Urinary bladder (tissue), 4 donors: ENCODE results near the gene PHF20. TPM values are rescaled to one million over a fixed set of nuclear protein-coding genes. Genes with fewer than 3 reads are reported as not detected.
"Not testable (repeated sequence)": the region's sequence is repeated elsewhere in the genome, so short reads cannot be mapped to it uniquely, and the experiment has no call there.

Experiments
- DNase-seq: peaks from one replicate; pipeline ENCODE4 v3.0.0-alpha.2; 2015; ENCODE audit errors: extremely low spot score
- H3K27ac ChIP-seq: one replicate; pipeline ENCODE4 v1.5.1; 2013; ENCODE audit warnings: low read depth, mild to moderate bottlenecking, moderate library complexity
- H3K36me3 ChIP-seq: one replicate; pipeline ENCODE4 v1.6.1; 2013; ENCODE audit warnings: mild to moderate bottlenecking, moderate library complexity; ENCODE audit not compliant: insufficient read depth
- H3K4me1 ChIP-seq: one replicate; pipeline ENCODE4 v1.6.1; 2013; ENCODE audit warnings: mild to moderate bottlenecking, moderate library complexity; ENCODE audit not compliant: insufficient read depth
- H3K4me3 ChIP-seq: one replicate; pipeline ENCODE4 v1.5.1; 2013; ENCODE audit warnings: low read depth, low read length
- WGBS: extraction: QIAGEN DNeasy Blood & Tissue Kit; methylation state at CpG from one replicate; pipeline ENCODE4 v1.1.7; 2013; 5-methylcytosine and 5-hydroxymethylcytosine counted together
- polyA plus RNA-seq: library from polyadenylated mRNA; stranded (reverse); fragments of 200-250 nt; gene quantifications from one replicate; pipeline ENCODE4 v1.2.3, GENCODE V29; 2013
- total RNA-seq: library from RNA; depleted of rRNA; stranded (reverse); fragments of >200 nt; gene quantifications from one replicate; pipeline ENCODE4 v1.2.3, GENCODE V29; 2014
- donor health status: healthy with polysubstance abuse.
- donor health status: healthy.

Gene PHF20
- total and polyA plus RNA-seq, 2 donors: 30.5 to 32.5 TPM

- no peaks in the 10 kb centered on the region for H3K36me3 ChIP-seq
- no peak overlapping the region for H3K27ac ChIP-seq
- H3K4me1 ChIP-seq: no peaks in the 10 kb centered on the region
- 79% methylated on average over 2 of the region's 2 CpGs for WGBS
- no peak for DNase-seq
- no peak overlapping the region for H3K4me3 ChIP-seq
Measured at GRCh38 chr20:35942243-35942642, 170.4 kb downstream of the PHF20 start.

DNA sequence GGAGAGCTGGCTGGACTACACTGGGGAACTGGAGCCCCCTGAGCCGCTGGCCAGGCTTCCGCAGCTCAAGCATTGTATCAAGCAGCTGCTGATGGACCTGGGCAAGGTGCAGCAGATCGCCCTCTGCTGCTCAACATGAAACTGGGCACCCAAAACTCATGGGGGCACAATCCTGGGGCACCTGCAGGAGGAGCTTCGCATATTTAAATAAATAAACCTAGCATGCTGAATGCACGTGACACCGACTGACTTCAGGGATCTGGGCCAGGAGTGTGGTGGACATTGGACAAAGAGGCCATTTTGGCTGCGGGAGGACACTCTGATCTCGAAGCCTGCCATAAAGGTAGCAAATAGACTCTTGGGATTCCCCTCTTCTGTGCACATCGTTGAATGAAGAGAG is 175.7 kb downstream of the PHF20 start:
- Histone ChIP-seq H3K4me3 (no peak overlapping the region), H3K27ac (no peak overlapping the region), H3K4me1 (no peaks in the 10 kb centered on the region), H3K36me3 (no peaks in the 10 kb centered on the region)
- 84% methylated on average over 9 of the region's 9 CpGs for WGBS
- DNase-seq: no peak

DNA sequence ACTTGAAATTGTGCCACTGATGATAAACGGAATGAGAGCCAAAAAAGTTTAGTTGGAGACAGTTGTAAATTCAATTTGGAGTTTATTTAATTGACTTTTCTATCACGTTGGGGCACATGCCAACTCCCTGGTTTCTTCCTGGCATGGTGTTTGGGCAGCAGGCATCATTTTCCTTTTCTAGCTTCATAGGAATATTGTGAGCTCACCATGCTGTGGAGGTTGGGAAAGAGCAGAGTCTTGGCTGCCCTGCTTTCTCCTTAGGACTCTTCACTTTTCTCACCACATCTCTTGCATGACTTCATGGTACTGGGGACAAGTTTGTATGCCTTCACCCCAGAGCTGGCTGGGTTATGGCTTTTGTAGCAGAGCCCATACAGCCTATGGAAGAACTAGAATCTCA is 176.1 kb downstream of the PHF20 start:
- Histone ChIP-seq H3K4me1 (peaks cover 3% of the 10 kb centered on the region), H3K36me3 (no peaks in the 10 kb centered on the region), H3K4me3 (no peak overlapping the region), H3K27ac (no peak overlapping the region)
- no peak for DNase-seq
- 90% methylated on average over 2 of the region's 2 CpGs for WGBS

DNA sequence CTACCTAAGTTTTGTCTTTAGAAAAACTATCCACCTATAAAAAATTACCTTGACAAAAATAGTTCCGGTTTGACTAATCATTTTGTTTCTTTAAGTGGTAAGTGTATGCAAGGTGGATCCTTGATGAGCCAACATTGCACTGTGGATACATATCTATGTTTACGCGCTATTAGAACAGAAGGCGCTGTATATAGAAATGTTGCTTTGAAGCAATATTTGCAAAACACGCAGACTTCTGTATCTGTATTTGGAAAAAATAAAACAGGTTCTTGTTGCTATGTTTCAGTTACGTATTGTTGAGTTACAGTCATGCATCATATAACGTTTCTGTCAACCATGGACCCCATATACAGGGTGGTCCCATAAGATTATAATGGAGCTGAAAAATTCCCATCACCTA is 178.3 kb downstream of the PHF20 start:
- Histone ChIP-seq H3K4me3 (no peak overlapping the region), H3K36me3 (no peaks in the 10 kb centered on the region), H3K27ac (no peak overlapping the region), H3K4me1 (peaks cover 3% of the 10 kb centered on the region)
- WGBS: 95% methylated on average over 7 of the region's 7 CpGs
- no peak for DNase-seq

DNA sequence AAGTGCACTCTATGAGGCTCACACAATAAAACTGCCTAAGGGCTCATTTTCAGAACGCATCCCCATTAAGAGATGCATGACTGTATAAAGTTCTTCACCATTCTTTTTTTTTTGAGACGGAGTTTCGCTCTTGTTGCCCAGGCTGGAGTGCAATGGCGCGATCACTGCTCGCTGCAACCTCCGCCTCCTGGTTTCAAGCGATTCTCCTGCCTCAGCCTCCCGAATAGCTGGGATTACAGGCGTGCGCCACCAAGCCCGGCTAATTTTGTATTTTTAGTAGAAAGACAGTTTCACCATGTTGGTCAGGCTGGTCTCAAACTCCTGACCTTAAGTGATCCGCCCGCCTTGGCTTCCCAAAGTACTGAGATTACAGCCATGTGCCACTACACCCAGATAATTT is 180.3 kb downstream of the PHF20 start:
- 96% methylated on average over 14 of the region's 14 CpGs for WGBS
- DNase-seq, H3K4me1 ChIP-seq, H3K27ac ChIP-seq, H3K36me3 ChIP-seq, H3K4me3 ChIP-seq: not testable (repeated sequence)

DNA sequence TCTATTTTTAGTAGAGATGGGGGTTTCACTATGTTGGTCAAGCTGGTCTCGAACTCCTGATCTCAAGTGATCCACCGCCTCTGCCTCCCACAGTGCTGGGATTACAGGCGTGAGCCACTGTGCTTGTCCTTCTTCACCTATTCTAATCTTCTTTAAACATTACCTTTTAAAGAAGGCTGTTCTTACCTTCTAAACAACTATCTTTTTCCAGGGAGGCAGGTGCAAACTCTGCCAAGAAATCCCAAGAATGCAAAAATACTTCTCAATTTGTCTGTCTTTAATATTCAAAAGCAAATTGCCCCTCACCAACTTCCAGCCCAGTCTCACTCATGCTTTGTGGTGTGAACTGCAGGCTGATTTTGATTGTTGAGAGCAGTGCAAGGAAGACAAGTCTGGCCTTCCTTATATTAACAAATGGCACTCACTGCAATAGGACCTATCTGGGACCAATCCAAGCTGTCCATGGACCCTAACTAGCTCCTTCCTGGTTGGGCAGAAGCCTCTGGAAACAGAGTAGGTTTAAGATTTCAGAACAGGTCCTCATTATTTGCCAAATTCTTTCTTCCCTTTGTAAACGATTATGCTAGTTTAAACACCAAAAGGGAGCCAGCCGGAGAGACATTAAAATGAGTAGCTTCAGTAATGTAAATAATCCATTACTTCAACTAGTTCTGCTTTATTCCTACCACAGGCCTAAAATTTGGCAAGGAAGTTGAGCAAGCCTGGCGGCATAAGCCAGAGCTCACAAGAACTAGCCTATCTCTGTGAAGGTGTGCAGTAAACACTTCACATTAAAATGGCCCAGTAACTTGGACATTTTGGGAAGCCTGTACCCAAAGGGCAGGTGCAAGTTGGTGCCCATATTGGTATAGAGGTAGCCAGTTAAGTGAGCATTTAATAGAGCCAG is 180.9 kb downstream of the PHF20 start:
- no peak for DNase-seq
- 54% methylated on average over 6 of the region's 6 CpGs for WGBS
- peaks cover 3% of the 10 kb centered on the region for H3K4me1 ChIP-seq
- H3K27ac ChIP-seq: peak overlapping the region; percentile 99
- peak overlapping the region; percentile 64 for H3K4me3 ChIP-seq
- H3K36me3 ChIP-seq: no peaks in the 10 kb centered on the region

DNA sequence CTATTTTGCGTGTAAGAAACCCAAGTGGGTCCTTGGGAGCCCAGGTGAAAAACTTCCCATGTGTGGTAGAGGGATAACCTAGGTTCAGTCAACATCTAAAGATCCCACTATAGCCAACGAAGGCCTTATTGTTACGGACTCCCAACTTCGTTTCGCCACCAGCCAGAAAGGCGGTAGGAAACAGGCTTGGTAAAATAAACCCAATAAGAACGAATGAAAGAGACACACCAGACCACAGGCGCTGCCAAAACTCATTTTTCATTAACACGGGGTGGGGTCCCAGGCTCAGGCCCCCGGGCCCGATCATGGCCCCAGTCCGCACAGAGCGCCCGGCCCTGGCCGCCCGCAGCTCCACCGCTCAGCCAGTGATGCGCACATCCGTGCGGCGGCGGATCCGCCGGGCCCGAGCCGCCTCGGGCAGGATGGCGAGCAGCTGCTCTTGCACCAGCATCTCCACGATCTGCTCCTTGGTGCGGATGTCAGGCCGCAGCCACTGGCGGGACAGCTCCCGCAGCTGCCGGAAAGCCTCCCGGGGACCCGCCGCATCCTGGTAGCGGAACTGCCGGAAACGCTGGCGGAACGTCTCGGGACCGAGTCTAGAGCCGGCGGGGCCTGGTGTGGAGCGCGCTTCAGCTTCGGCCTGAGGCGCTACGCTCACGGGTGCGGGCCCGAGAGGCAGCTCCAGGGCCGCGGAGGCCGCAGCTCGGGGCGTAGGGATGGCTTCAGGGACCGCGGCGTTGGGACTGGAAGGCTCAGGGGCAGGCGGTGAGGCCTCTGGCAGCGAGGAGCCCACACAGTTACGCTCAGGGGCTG is 181.8 kb downstream of the PHF20 start:
- DNase-seq: no peak
- Histone ChIP-seq H3K4me1 (peaks cover 3% of the 10 kb centered on the region), H3K4me3 (peak overlapping the region; percentile 64), H3K27ac (peak overlapping the region; percentile 99), H3K36me3 (no peaks in the 10 kb centered on the region)
- WGBS: under 1% methylated on average over 65 of the region's 65 CpGs

DNA sequence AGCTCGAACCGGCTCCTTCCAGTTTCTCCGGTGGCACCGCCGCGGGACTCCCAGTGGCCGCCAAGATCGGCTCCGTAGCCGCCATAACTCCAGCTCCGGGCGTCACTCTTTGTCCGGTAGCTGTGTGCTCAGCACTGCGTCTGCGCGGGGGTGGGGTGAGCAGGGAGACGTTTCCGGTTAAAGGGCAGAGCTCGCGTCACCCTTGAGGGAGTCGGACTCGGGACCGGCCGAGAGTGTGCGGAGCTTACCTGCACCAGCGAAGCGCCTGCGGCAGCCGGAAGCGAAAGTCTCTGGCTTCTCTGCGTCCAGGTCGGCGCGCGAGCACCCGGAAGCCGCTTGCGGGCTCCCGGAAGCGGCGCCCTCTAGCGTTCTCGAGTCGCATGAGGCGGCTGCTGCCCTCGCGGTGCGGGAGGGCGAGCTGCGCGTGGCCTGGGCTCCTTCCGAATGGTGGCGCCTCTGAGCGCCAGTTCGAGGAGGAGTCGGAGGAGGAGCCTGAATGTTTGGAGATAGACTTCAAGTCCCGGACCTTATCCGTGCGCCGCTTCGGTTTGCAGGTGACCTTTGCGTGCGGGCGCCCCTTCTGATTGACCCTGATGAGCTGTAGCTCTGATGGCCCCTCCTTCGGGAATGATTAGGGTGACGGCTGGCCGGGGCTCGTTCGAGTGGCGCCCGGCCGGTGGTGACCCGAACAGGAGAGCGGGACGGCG is 182.5 kb downstream of the PHF20 start, which contains the start of gene SCAND1:
SCAND1 (minus strand) TSS at position 303 of the 707 bp plus-strand sequence; CDS start at position 85, 218 bp downstream.
- under 1% methylated on average over 76 of the region's 76 CpGs for WGBS
- peak within 1 kb of the TSS; percentile 99 for H3K27ac ChIP-seq
- no peaks in the 10 kb centered on the region for H3K36me3 ChIP-seq
- peak; percentile 89 for DNase-seq
- peaks cover 3% of the 10 kb centered on the region for H3K4me1 ChIP-seq
- peak within 1 kb of the TSS; percentile 64 for H3K4me3 ChIP-seq

GRCh38 chr20:35954907-35955251 is 183.1 kb downstream of the PHF20 start:
- DNase-seq: no peak
- H3K36me3 ChIP-seq: no peaks in the 10 kb centered on the region
- peak overlapping the region; percentile 61 for H3K4me3 ChIP-seq
- WGBS: 2% methylated on average over 19 of the region's 19 CpGs
- H3K4me1 ChIP-seq: peaks cover 3% of the 10 kb centered on the region
- H3K27ac ChIP-seq: peak overlapping the region; percentile 95

GRCh38 chr20:35956616-35957015 is 184.8 kb downstream of the PHF20 start:
- DNase-seq: no peak
- Histone ChIP-seq H3K27ac (no peak overlapping the region), H3K4me3 (no peak overlapping the region), H3K36me3 (no peaks in the 10 kb centered on the region), H3K4me1 (peaks cover 3% of the 10 kb centered on the region)

GRCh38 chr20:35959291-35959690 is 187.5 kb downstream of the PHF20 start:
- DNase-seq, H3K4me1 ChIP-seq, H3K36me3 ChIP-seq, H3K27ac ChIP-seq, H3K4me3 ChIP-seq: not testable (repeated sequence)
- WGBS: 79% methylated on average over 6 of the region's 6 CpGs

DNA sequence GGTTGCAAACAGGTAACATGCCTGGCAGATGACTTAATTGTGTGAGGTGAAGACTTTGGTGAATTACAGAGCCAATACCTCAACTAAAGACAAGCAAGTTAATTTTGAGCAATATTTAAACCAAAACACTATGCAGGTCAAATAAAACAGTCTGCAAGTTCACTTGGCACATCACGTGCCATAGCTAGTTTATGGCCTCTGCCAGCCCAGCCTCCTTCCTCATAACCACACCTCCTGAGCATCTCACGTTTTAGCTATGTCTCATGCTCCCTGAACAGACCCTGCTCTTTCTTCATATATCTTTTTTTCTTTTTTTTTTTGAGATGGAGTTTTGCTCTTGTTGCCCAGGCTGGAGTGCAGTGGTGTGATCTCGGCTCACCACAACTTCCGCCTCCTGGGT is 192.1 kb downstream of the PHF20 start:
- Histone ChIP-seq H3K4me3 (no peak overlapping the region), H3K36me3 (no peaks in the 10 kb centered on the region), H3K4me1 (no peaks in the 10 kb centered on the region), H3K27ac (no peak overlapping the region)
- no peak for DNase-seq
- WGBS: 88% methylated on average over 4 of the region's 4 CpGs

DNA sequence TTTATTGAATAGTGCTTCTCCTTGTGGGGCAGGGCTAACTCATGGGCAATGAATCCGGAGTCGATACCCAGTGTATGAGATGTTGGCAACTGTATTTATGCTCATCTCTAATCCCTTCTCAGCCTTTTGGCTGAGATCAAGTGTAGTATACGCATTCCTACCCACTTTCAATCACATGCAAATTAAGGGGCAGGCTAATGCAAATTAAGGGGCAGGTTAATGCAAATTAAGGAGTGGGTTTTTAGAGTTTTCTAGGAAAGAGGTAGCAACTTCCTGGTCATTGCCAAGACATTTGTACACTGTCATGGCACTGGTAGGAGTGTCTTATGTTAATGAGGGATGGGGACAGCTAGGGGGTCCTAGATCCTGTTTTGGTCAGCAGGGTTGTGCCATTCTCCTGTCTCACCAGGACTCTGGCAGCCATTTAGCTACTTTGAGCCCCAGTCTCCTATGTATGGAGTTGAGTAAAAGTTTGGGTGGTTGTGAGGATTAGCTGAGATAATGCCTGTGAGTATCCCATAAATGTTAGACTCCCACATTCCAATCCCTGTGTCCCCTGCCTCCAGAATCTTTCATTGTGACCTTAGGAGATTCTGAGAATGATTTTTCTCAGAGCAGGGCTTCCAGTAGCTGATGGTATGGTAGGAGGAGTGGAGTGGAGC is 196.3 kb downstream of the PHF20 start, which contains the start of gene CNBD2:
CNBD2 (plus strand) TSS at position 612 of the 662 bp plus-strand sequence. CDS start 173 bp downstream, outside the sequence.
- no peak for DNase-seq
- Histone ChIP-seq H3K4me1 (no peaks in the 10 kb centered on the region), H3K27ac (no peak within 1 kb of the TSS), H3K36me3 (no peaks in the 10 kb centered on the region), H3K4me3 (no peak within 1 kb of the TSS)
- 92% methylated on average over 3 of the region's 3 CpGs for WGBS
